ENCODE data around the gene GPATCH2L.

GRCh38 chr14:76259029-76259735 is 107.5 kb downstream of the GPATCH2L start:
- TF ChIP-seq POLR2A (IDR thresholded peaks at IDR 0.05; ENCODE audit: low read depth, low read length) (no peak), POLR2AphosphoS5 (IDR thresholded peaks at IDR 0.05; ENCODE audit: low read depth, low read length) (no peak)

All from GM12891 (cell line).